GM18520 (cell line): Measurements from ENCODE around the gene PCGF1.
A peak's percentile ranks its signal among the peaks of the same experiment; 100 is the strongest.

Experiments used
- ATAC-seq: cut with Tn5 transposase; IDR thresholded peaks from one replicate; pipeline ENCODE4 v1.9.1; 2021; ENCODE audit not compliant: unreplicated experiment

Gene PCGF1

DNA sequence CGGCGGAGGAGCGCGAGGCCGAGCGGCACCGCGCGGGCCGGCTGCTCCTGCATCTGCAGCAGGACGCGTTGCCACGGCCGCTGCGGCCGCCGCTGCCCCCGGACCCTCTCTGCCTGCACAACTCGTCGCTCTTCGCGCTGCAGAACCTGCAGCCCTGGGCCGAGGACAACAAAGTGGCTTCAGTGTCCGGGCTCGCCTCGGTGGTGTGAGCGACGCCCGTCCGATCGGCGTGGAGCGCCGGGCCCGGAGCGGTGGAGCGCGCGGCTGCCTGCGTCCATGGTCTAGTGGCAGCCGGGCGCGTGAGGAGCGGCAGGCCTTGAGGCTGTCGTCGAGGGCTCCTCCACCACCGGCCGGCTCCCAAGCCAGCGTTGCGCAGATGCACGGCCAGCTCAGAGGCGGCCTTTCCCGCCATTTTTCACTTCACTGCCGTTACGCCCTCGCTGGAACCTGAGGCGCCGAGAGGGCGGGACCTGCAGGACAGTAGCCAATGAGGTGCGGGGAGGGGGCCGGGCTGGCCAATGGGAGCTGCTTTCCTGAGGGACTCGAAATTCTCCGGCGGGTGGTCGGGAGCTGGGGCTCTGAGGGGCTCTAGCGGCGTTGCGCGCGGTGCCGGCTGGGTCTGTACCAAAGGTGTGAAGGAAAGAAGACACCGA lies 8.6 kb upstream of the PCGF1 start:
- no peak for ATAC-seq

DNA sequence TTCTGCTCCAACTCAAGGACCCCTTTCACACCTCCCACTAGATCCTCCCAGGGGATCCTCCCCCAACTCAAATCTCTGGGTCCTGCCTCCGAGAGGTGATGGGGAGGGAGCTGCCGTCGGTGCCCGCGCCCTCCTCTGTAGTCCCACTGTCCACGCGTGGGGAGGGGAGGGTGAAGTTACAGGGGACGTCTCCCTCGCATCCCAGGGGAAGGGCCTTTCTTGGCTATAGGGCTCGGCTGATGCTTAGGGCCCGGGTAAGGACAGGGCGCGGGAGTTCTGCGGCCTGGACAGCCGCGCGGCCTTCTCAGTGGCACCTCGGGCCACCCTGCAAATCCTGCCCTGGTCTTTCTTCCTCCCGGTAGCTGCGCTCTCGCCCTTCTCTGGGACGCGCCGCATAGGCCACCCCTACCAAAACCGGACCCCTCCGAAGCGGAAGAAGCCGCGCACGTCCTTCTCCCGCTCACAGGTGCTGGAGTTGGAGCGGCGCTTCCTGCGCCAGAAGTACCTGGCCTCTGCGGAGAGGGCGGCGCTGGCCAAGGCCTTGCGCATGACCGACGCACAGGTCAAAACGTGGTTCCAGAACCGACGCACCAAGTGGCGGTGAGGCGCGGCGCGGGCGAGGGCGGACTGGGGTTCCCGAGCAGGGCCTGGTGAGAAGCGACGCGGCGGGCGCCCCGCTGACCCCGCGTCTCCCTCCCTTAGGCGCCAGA lies 7.9 kb upstream of the PCGF1 start:
- ATAC-seq = no peak

DNA sequence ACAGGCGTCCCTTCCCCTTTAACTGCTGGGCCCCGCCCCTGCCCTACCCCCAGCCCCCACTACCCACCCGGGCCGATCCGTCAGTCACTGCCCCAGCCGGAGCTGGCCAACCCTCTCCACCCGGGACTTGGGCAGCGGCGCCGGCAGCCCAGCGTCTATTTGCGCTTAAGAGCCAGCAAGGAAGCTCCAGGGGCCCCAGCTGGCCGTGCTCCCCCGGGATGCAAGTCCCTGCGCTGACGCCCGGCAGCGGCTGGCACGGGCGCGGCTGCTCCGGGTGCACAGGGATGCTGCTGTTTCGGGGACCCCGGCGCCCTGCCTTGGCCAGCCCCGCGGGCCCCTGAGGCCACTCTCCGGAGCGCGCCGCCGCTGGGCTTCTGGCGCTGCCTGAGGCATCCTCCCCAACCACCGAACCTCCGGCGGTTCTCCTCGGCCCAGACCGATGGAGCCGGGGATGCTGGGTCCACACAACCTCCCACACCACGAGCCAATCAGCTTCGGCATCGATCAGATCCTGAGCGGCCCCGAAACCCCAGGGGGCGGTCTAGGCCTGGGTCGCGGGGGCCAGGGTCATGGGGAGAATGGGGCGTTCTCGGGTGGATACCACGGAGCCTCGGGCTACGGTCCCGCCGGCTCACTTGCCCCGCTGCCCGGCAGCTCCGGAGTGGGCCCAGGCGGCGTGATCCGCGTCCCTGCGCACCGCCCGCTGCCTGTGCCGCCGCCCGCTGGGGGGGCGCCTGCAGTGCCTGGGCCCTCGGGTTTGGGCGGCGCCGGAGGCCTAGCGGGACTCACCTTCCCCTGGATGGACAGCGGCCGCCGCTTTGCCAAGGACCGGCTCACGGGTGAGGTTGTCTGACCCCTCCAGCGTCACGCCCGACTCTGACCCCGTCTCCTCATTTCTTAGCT lies 7.1 kb upstream of the PCGF1 start, which contains the start of gene TLX2:
Gene TLX2 (plus strand): TSS at position 83 of the 903 bp plus-strand sequence. CDS start 357 bp downstream, at position 440.
- no peak for ATAC-seq

DNA sequence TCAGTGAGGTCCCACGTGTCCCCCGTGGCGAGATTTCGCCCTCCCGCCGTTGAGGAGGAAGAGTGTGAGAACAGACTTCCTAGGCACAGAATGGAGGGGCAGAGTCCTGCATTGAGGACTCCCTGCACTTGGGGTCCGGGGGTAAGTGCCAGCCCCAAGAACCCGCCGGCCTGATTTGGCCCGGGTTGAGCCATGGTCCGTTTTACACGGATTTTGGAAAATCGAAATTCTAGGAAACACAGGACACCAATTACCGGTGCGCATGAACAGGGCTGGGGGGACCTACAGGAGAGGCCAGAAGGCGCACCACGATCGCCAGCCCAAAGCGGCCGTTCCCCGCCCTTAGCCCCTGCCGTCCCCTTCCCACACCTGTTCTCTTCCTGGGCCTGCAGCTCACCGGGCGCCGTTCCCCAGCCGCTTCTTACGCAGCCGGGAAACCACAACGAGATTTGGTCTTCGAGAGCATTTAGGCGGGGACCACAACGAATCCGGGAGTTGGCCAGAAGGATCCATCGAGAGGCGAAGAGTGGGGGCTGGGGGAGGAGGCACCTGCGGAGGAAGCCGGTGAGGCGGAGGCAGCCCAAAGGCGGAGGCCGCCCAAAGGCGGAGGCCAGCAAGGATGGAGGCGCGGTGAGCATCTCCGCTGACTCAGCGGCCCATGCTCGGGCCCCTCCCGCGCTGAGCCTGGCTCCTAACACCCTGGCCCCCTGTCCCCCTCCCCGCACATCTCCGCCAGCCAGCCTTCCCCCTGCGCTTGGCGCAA lies 6.3 kb upstream of the PCGF1 start:
- no peak for ATAC-seq

DNA sequence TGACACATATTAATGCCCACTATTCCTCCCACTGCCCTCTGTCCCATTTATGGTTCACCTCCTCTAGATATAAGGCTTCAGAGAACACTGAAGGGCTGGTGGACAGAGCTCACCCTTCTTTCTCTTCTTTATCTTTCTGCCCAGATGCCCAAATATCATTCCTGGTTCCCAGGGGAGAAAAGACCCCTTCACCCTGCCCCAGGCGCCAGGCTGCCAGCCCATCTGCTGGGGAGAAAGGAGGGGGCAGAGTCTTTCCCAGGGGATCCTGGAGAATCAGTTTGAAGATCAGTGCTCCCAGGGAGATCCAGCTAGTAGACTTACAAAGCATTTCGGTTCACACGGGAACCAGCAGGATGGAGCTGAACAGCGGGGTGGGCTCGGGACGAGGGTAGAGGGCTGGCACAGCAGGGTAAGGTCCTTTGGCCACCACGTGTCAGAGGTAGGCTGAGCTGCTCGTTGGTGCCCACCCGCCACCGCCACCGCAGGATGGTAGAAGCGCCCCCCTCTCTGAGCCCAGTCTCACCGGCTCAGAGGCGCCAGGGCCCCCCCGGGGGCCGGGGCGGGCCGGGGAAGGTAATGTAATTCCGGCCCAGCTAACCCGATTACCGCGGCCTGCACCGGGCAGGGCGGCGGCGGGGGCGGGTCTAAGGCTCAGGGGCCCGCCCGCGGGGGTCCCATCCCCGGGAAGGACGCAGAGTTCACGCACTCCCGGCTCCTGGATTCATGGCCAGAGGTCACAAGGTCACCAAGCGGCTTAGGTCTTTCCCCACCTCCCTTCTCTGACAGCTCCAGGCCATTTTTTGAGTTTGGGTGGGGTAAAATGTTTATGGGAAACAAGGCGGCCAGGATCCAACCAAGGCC lies 5.5 kb upstream of the PCGF1 start:
- no peak for ATAC-seq

DNA sequence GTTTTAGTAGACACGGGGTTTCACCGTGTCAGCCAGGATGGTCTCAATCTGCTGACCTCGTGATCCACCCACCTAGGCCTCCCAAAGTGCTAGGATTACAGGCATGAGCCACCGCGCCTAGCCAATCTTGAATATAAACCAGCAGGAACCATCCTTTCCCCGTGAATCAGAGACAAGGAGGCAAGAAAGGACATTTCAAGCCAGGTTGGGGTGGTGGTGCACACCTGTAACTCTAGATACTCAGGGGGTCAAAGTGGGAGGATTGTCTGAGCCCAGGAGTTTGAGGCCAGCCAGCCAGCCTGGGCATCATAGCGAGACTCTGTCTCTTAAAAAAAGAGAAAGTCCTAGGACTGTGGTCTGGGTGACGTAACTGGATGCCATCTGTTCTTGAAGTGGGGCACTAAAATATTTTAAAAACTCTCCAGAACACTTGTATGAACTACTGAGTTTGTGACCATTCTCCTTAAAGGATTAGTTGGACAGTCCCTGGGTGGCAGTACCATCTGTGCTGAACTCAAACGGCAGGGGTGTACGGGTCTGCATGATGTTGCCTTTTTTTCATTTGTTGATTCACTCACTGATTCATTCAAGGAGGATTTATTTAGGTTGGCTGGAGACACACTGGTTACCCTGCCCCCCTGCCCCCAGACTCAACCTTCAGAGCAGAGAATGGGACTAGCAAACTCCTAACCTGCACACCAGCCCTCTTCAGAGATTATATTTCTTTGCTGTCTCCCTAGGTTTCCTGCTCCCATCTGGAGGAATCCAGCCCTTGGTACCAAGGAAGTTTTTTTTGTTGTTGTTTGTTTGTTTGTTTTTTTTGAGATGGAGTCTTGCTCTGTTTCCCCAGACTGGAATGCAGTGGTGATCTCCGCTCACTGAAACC lies 3.9 kb upstream of the PCGF1 start:
- no peak for ATAC-seq

DNA sequence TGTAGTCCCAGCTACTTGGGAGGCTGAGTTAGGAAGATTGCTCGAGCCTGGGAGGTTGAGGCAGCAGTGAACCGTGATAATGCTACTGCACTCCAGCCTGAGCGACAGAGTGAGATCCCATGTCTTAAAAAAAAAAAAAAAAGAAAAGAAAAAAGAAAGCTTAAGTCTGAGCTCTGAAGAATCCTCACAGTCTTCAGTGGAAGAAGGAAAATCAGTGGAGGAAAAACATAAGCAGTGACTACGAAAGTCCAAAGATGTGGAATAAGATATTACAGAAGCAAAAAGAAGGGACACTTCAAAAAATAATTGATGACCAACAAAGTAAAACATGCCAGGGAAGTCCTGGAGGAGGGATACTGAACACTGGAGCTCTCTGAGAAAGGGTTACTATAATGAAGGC lies 2.8 kb upstream of the PCGF1 start:
- no peak for ATAC-seq

DNA sequence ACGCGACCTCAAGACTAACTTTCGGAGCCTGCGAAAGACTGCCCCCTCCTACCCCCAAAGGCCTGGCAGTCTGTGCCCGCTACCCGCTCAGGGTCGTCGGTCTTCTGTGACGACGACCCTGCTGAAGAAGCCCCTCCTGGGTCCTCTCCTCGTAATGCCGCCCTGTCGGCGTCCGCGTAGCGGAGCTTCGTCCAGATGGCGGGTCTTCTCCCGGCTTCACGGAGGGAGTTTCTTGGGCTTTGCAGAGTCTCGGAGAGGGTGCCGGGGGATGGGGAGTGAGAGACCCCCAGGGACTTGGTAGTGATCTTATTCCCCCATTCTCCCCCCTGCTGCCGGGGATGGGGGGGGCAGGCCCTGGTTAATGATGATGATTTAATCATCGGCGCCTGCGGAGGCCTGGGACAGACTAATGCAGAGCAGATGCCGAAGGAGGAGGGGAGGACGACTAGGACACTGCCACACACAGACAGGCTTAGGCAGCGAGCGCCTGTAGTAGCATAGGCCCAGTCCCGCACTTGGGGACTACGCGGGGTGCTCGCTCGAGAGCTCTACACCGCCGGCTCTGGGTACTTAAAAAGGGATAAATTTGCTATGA lies 528 bp upstream of the PCGF1 start:
- no peak for ATAC-seq

DNA sequence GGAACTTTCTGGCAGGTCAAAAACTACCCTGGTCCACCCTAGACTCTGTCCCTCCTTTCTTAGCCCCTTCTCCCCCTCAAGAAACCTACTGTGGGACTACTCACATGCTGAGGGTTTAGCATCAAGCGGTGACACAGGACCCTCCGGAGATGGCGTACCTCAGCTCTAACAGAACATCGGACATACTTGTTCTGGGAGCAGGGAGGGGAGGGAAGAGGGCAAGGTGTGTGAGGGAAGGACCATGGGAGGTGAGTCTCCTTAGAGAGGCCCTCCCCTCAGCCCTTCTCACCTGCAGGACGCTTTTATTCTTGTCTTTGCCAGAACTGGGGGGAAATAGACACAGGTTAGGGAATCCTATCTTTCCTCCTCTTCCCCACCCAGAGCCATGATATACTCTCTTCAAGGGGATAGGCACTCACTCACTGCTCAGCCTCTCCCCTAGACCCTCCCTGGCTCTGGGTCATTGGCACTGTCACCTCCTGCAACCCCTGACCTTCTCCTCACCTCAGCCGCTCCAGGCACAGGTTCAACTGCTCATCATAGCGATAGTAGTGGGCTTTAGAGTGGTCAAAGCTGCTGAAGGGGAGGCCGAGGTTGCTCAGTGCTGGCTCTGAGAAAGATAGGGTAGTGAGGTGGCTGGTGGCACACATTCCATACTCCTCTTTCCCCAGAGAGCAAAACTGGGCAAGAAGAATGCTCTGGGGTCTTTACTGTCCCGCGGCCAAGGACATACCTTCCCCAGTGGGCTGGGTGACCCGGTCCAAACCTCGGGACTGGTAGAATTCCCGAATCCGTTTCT lies 1.8 kb downstream of the PCGF1 start:
- no peak for ATAC-seq

DNA sequence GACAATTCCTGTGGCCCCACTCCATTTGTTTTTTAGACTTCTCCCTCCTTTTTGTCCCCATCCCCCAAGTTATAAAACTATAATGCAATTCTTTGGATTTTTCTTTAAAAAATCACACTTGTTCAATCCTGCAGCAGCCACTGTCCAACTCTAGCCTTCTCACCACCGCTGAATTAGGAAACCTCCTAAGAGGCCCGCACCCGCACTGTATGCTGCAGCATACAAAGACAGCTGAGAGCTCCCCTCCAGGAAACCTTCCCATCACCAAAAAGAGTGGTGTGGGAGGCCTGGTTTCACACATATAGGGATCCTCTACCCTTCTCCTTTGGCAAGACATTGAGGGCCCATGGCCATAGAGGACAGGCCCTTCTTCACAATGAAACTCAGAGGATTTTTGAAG lies 2.9 kb downstream of the PCGF1 start:
- no peak for ATAC-seq

DNA sequence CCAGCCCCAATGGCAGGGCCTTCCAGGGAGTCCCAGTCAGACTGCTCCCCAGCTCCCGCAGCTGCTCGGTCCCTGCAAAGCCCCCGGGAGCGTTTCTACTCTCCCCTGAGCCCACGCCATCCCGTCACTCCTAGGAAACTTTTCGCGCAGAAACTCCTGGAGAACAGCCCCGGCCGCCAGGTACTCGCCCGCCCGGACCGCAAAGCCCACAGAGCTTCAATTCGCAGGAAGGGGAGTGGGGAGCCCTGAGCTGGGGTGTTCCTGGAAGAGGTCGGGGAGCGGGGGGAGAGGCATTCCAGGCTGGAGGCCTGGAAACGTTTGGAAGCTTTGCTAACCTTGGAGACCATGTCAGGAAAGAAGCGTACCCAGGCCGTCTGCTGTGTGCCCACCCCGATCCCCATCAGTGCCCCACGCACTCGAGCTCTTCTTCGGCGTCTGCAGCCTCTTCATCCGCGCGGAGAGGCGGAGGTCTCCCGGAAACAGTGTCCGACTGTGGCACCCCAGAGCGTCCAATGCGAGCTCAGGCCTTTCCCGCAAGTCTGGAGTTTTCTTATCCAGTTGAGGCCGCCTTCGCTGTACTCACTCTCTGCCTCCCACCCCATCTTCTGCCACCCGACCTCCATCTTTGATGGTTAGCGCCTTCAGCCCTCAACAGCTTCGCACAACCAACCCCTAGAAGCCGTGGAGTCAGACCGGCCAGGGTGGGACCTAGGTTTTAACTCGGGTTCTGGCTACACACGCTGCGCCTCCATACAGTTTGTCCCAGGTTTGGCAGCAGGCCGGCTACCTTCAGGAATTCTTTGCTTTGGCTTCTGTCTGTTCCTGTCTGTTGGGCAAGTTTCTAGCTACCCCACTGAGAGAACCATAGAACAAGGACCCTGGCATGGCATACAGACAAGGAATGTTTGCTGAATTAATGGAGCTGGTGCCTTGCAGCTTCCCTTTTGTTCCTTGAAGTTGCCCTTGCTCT lies 3.7 kb downstream of the PCGF1 start:
- no peak for ATAC-seq

DNA sequence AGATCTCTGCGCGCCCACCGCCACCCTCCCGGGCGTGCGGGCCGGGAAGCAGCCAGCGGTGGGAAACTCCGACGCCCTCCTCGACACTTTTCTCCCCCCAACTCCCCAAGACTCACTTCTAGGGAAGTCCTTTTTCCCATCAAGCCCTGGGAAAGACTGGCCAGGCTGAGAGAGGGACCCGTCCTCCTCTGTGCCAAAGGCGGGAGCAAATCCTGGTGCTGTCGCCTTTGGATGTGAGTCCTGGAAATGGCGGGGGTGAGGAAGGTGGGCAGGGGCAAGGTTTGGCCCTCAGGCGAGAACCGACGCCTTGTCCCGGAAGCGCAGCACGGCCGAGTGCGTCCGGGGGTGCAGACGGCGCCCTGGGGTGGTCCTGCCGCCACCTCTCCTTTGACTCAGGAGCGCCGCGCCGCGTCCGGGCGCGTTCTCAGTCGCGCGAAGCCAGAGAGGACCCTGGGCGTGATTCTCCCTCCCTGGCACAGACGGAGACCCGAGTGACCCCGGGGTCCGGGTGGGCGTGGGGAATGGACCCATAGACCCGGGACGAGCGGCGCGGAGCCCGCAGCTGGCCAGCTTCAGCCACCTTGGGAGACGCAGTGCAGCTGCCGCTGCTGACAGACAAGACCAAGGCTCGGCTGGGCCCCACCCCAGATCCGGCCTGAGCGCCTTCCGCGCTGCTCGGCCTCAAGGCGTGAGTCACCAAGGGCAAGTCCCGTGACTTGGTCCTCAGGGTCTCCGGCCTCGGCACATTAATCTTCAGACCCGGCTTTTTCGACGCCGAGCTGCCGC lies 4.6 kb downstream of the PCGF1 start:
- peak; percentile 37 for ATAC-seq

DNA sequence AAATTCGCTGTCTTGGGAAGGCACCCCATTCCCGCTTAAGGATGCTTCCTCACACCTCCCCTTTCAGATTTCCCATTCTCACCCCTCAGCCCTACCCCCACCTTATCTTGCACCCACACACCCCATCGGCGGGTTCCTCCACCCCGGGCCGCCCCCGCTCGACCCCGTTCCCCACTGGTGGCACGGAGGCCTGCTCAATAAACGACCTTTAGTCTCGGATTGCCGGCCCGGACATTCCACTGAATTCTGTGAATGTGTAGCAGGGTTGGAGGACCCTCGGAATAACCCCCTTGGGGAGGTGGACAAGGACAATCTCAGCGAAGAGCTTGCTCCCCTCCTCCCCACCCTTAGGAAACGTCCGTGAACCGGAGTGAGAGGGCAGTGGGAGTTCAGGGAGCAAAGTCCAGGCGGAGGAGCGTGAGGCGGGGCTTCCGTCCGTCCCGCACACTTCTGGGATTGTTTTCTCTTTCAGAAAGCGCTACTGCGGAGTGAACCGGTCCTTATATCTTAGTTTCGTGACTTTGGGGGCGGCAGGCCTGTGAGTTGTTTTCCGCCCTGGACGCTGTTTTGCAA lies 5.3 kb downstream of the PCGF1 start:
- no peak for ATAC-seq

DNA sequence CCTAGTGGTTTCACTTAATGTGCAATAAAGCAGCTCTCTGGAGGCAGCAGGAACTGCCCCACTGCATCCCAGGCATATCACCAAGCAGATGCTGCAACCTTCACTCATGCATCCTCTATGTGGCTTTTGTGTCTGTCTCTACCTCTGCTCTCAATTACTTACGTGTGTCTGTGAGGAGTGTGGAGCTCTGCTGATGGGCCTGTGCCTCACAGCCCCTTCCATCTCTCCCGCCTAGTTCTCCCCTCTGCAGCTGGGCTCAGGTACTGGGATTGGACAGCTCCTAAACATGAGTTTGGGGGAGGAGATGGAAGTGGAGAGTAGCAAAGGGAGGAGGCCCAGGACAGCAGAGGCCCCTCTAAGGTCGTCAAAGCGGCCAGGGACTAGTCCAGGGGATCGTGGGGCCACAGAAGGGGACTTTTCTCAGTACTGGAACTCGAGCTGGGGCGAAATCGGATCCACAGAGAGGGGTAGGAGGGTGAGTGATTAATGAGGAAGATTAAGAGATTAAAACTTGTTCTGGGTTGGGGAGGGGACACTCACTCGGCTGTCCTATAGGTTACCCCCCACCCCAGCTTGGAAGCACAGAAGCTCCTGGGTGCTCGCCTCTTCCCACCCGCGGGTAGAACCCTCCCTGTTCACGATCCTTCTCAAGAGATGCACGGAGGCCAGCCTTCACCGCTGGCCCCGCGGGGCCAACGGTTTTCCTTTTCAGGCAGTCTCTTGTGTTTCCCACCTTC lies 6.0 kb downstream of the PCGF1 start:
- no peak for ATAC-seq

DNA sequence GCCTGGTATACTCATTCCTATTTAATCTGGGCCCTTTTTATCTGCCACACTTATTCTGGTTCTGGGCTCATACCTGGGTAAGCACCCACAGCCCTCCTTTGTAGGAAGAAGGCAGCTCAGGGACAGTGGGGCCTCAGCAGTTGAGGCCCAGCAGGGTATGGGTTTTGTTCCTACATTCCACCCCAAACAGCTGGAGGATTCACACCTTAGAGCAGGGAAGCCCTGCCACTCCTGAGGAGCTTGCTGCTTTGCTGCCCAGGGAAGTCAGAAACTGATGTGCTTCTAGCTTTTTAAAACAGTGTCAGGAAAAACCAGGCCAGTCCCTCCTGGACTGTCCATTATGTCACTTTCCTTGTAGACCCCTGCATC lies 6.9 kb downstream of the PCGF1 start:
- ATAC-seq = no peak
